ENCODE results near the gene SLC22A5.

GRCh38 chr5:132421462-132421861, 52.0 kb downstream of the SLC22A5 start:
- TF ChIP-seq CTCF (IDR thresholded peaks at IDR 0.05; ENCODE audit: low read length) = no peak
- no peak for TF ChIP-seq EZH2 (IDR thresholded peaks at IDR 0.05; ENCODE audit: borderline replicate concordance, low read length)

Measured in OCI-LY1 (cell line).